ENCODE results near the gene USF1. TPM values are rescaled to one million over a fixed set of nuclear protein-coding genes. Genes with fewer than 3 reads are reported as not detected.

USF1 gene
- total and polyA plus RNA-seq, 9 of the 15 experiments (the other 6 are each of a cell fraction or from before 2014, with no cell fraction given): 7.4 to 60.2 (median 54.2) TPM

- no peak for TF ChIP-seq ZNF407 (IDR thresholded peaks at IDR 0.05; ENCODE audit: low read depth)
- TF ChIP-seq ZNF274 (IDR thresholded peaks at IDR 0.05; ENCODE audit: borderline replicate concordance, low read depth, low read length): no peak
- TF ChIP-seq RB1 (IDR thresholded peaks at IDR 0.05; ENCODE audit: low read depth): peak; percentile 35; the same call in 1 of the 2 replicates
- TF ChIP-seq JUNB (CRISPR knock-in tag; conservative IDR thresholded peaks at IDR 0.05): no peak
- TF ChIP-seq LCOR (CRISPR knock-in tag; IDR thresholded peaks at IDR 0.05): 0 out of 2 replicates have a peak, but pooled peaks have one; percentile 24
- 0 out of 2 replicates have a peak, but pooled peaks have one; percentile 9 for TF ChIP-seq SMAD4 (CRISPR knock-in tag; conservative IDR thresholded peaks at IDR 0.05)
- no peak for TF ChIP-seq CBFA2T3 (IDR thresholded peaks at IDR 0.05)
- 0 out of 2 replicates have a peak, but pooled peaks have one; percentile 30 for TF ChIP-seq HINFP (tag; conservative IDR thresholded peaks at IDR 0.05; ENCODE audit: low read depth)
- TF ChIP-seq ZNF699 (CRISPR knock-in tag; IDR thresholded peaks at IDR 0.05; ENCODE audit: insufficient replicate concordance): no peak
- TF ChIP-seq TRIM28 (IDR thresholded peaks at IDR 0.05): peak; percentile 12; the same call in 1 of the 2 replicates
- TF ChIP-seq FOXA1 (IDR thresholded peaks at IDR 0.05; ENCODE audit: borderline replicate concordance): no peak
- no peak for TF ChIP-seq ZNF609 (CRISPR knock-in tag; IDR thresholded peaks at IDR 0.05; ENCODE audit: borderline replicate concordance)
Observed at GRCh38 chr1:161045736-161046604, at the start of gene USF1 (continued).
